ENCODE measurements around the gene TMEM126A. TPM values are rescaled to one million over a fixed set of nuclear protein-coding genes. Genes with fewer than 3 reads are reported as not detected.

The TMEM126A gene
- total and polyA plus RNA-seq, 4 donors, result 9.3 to 39.1 (median 23.3) TPM

DNA sequence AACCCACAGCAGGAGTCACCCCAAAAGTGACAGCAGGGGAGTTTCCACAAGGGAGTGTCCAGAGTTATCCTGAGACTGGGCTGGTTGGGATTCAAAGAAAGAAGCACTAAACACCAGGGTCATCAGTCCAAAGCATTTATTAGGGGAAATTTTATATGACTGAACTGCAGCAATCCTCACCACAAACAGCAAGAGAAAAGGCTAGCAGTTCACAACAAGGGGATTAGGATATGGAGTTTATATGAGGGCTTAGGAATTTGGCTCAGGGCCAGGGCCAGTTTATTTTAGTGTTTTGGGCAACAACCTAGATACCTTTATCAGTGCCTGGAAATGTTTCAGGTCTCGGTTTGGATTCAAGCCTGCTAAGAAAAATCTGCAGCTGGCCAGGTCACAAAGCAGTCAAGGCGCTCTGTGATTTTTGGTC lies 4.6 kb upstream of the TMEM126A start:
- WGBS, result 59% methylated on average over 2 of the region's 2 CpGs

DNA sequence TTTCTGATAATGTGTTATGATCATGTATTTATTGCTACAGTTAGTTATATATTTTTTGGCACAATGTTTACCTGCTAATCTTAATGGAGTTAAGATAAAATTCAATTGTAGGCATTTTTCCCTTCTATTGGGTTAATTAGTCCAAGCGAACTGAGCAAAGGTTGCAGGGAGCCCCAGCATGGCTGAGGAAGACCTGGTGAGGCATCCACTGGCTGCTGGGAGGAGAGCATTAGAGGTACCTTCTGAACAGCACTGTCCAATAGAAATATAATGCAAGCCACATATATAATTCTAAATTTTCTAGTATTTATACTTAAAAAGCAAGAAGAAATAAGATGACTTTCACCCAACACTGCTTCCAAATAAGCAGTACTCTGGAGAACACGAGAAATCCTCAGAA lies 689 bp upstream of the TMEM126A start:
- Histone ChIP-seq H3K36me3 (ENCODE audit: control insufficient read depth in 4 of 4, insufficient read depth in 3 of 4, low read depth in 1 of 4, low read length in 3 of 4) (peaks cover 0 to 6% (median 0%) of the 10 kb centered on the region in 4 donors), H3K27ac (ENCODE audit: low read depth in 1 of 2, low read length in 2 of 2) (peak overlapping the region; percentile 64 to 83), H3K4me1 (ENCODE audit: control insufficient read depth in 4 of 4, insufficient read depth in 4 of 4, low read length in 3 of 4) (peaks cover 7 to 18% (median 10%) of the 10 kb centered on the region in 4 donors), H3K9me3 (ENCODE audit: control insufficient read depth in 4 of 4, low read length in 3 of 4) (no peaks in the 10 kb centered on the region), H3K4me3 (ENCODE audit: low read depth in 1 of 3, low read length in 3 of 3) (peak overlapping the region; percentile 62 to 90 (median 90)), H3K9ac (ENCODE audit: low read depth in 1 of 2, low read length in 2 of 2) (peak overlapping the region in 1 of 2 donors; percentile 85), H3K27me3 (ENCODE audit: control insufficient read depth in 4 of 4, insufficient read depth in 4 of 4, low read length in 3 of 4) (peaks cover 0 to 4% (median 0%) of the 10 kb centered on the region in 4 donors)
- WGBS, result 38% methylated on average over 2 of the region's 2 CpGs
- TF ChIP-seq RAD21 (IDR thresholded peaks at IDR 0.05) (no peak), HNF4A (conservative IDR thresholded peaks at IDR 0.05) (no peak)
- TF ChIP-seq, protein P1, sequence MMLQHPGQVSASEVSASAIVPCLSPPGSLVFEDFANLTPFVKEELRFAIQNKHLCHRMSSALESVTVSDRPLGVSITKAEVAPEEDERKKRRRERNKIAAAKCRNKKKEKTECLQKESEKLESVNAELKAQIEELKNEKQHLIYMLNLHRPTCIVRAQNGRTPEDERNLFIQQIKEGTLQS (IDR thresholded peaks at IDR 0.05), result no peak
- TF ChIP-seq, protein P2, sequence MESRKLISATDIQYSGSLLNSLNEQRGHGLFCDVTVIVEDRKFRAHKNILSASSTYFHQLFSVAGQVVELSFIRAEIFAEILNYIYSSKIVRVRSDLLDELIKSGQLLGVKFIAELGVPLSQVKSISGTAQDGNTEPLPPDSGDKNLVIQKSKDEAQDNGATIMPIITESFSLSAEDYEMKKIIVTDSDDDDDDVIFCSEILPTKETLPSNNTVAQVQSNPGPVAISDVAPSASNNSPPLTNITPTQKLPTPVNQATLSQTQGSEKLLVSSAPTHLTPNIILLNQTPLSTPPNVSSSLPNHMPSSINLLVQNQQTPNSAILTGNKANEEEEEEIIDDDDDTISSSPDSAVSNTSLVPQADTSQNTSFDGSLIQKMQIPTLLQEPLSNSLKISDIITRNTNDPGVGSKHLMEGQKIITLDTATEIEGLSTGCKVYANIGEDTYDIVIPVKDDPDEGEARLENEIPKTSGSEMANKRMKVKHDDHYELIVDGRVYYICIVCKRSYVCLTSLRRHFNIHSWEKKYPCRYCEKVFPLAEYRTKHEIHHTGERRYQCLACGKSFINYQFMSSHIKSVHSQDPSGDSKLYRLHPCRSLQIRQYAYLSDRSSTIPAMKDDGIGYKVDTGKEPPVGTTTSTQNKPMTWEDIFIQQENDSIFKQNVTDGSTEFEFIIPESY (IDR thresholded peaks at IDR 0.05), result no peak
- DNase-seq (ENCODE audit: low spot score), result no peak

More for the DNA sequence above, 4.6 kb upstream of the TMEM126A start:
- DNase-seq (ENCODE audit: low spot score), result no peak
- Histone ChIP-seq H3K9ac (ENCODE audit: low read depth in 1 of 2, low read length in 2 of 2) (no peak overlapping the region), H3K27me3 (ENCODE audit: control insufficient read depth in 4 of 4, insufficient read depth in 4 of 4, low read length in 3 of 4) (peaks cover 0 to 4% (median 0%) of the 10 kb centered on the region in 4 donors), H3K4me1 (ENCODE audit: control insufficient read depth in 4 of 4, insufficient read depth in 4 of 4, low read length in 3 of 4) (peaks cover 2 to 6% (median 5%) of the 10 kb centered on the region in 4 donors), H3K36me3 (ENCODE audit: control insufficient read depth in 4 of 4, insufficient read depth in 3 of 4, low read depth in 1 of 4, low read length in 3 of 4) (no peaks in the 10 kb centered on the region), H3K4me3 (ENCODE audit: low read depth in 1 of 3, low read length in 3 of 3) (no peak overlapping the region), H3K9me3 (ENCODE audit: control insufficient read depth in 4 of 4, low read length in 3 of 4) (no peaks in the 10 kb centered on the region), H3K27ac (ENCODE audit: low read depth in 1 of 2, low read length in 2 of 2) (no peak overlapping the region)
- TF ChIP-seq, protein P2 (IDR thresholded peaks at IDR 0.05), result no peak
- TF ChIP-seq, protein P3, sequence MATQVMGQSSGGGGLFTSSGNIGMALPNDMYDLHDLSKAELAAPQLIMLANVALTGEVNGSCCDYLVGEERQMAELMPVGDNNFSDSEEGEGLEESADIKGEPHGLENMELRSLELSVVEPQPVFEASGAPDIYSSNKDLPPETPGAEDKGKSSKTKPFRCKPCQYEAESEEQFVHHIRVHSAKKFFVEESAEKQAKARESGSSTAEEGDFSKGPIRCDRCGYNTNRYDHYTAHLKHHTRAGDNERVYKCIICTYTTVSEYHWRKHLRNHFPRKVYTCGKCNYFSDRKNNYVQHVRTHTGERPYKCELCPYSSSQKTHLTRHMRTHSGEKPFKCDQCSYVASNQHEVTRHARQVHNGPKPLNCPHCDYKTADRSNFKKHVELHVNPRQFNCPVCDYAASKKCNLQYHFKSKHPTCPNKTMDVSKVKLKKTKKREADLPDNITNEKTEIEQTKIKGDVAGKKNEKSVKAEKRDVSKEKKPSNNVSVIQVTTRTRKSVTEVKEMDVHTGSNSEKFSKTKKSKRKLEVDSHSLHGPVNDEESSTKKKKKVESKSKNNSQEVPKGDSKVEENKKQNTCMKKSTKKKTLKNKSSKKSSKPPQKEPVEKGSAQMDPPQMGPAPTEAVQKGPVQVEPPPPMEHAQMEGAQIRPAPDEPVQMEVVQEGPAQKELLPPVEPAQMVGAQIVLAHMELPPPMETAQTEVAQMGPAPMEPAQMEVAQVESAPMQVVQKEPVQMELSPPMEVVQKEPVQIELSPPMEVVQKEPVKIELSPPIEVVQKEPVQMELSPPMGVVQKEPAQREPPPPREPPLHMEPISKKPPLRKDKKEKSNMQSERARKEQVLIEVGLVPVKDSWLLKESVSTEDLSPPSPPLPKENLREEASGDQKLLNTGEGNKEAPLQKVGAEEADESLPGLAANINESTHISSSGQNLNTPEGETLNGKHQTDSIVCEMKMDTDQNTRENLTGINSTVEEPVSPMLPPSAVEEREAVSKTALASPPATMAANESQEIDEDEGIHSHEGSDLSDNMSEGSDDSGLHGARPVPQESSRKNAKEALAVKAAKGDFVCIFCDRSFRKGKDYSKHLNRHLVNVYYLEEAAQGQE (IDR thresholded peaks at IDR 0.05), result no peak
- TF ChIP-seq HNF4G (IDR thresholded peaks at IDR 0.05), result no peak

DNA sequence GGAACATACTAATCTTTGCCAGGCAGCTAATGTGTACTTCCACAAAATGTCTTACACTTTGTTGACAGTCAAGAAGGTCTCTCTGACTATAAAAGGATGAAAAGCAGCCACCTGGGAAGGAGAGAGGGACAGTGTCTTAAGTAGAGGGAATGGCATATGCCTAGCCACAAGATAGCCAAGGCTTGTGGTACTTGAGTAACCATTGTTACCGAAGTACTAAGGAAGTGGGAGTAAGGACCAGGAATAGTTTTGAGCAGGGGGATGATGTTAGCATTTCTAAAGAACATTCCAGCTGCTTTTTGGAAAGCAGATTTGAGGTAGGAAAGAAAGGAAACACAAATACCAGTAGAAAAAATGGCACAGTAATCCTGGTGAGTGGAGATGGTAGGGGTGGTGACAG lies 3.4 kb downstream of the TMEM126A start:
- DNase-seq (ENCODE audit: low spot score), result no peak
- Histone ChIP-seq H3K27me3 (ENCODE audit: control insufficient read depth in 4 of 4, insufficient read depth in 4 of 4, low read length in 3 of 4) (no peaks in the 10 kb centered on the region), H3K4me3 (ENCODE audit: low read depth in 1 of 3, low read length in 3 of 3) (no peak overlapping the region), H3K27ac (ENCODE audit: low read depth in 1 of 2, low read length in 2 of 2) (no peak overlapping the region), H3K36me3 (ENCODE audit: control insufficient read depth in 4 of 4, insufficient read depth in 3 of 4, low read depth in 1 of 4, low read length in 3 of 4) (peaks cover 0 to 16% (median under 1%) of the 10 kb centered on the region in 4 donors), H3K9ac (ENCODE audit: low read depth in 1 of 2, low read length in 2 of 2) (no peak overlapping the region), H3K9me3 (ENCODE audit: control insufficient read depth in 4 of 4, low read length in 3 of 4) (no peaks in the 10 kb centered on the region), H3K4me1 (ENCODE audit: control insufficient read depth in 4 of 4, insufficient read depth in 4 of 4, low read length in 3 of 4) (peaks cover 7 to 18% (median 10%) of the 10 kb centered on the region in 4 donors)
- TF ChIP-seq, protein P2 (IDR thresholded peaks at IDR 0.05), result no peak
- TF ChIP-seq, protein P1 (IDR thresholded peaks at IDR 0.05), result no peak
- no peak for TF ChIP-seq GABPA (IDR thresholded peaks at IDR 0.05 in 1 of 2, conservative IDR thresholded peaks at IDR 0.05 in 1 of 2)
- TF ChIP-seq EGR1 (IDR thresholded peaks at IDR 0.05; ENCODE audit: low read depth in 2 of 2), result no peak
- TF ChIP-seq RXRA (IDR thresholded peaks at IDR 0.05), result no peak
- WGBS, result 91% methylated on average over 1 of the region's 1 CpG

All from liver (tissue), 9 donors.